DND-41 (cell line): Measurements from ENCODE around the gene OSM.
A peak's percentile ranks its signal among the peaks of the same experiment; 100 is the strongest.

Experiments
- ATAC-seq: fragments of 200-7000 bp; cut with Tn5 transposase; 3 replicates; pipeline ENCODE4 v1.9.1; 2021; ENCODE audit warnings: low read depth; ENCODE audit not compliant: insufficient read depth
- DNase-seq: peaks from one replicate; pipeline ENCODE4 v3.0.0-alpha.2; 2020
- H2AFZ ChIP-seq: 2 replicates; pipeline ENCODE4 v1.6.0; 2012; ENCODE audit warnings: low read depth, low read length
- H3K27ac ChIP-seq: 2 replicates; pipeline ENCODE4 v1.5.1; 2012; ENCODE audit warnings: low read length, inconsistent platforms
- H3K27me3 ChIP-seq: fragments of 200-600 bp; sonication (generic); 2 replicates; pipeline ENCODE4 v1.6.0; 2012; ENCODE audit warnings: low read length, mild to moderate bottlenecking, inconsistent platforms; ENCODE audit not compliant: insufficient read depth, poor library complexity
- H3K36me3 ChIP-seq: 2 replicates; pipeline ENCODE4 v1.5.1; 2012; ENCODE audit warnings: low read length, inconsistent platforms; ENCODE audit not compliant: insufficient read depth
- H3K4me1 ChIP-seq: 2 replicates; pipeline ENCODE4 v1.5.1; 2012; ENCODE audit warnings: mild to moderate bottlenecking, low read length; ENCODE audit not compliant: insufficient read depth
- H3K4me2 ChIP-seq: 2 replicates; pipeline ENCODE4 v1.6.0; 2012; ENCODE audit warnings: mild to moderate bottlenecking, moderate library complexity, low read length, inconsistent platforms; ENCODE audit not compliant: insufficient read depth
- H3K4me3 ChIP-seq, 2 experiments: fragments of 200-600 bp in 1 of 2; shearing (Covaris generic) in 1 of 2; 2 replicates each; pipeline ENCODE4 v1.5.1; 2012 to 2016; ENCODE audit warnings: inconsistent platforms in 2 of 2, low read length in 2 of 2, mild to moderate bottlenecking in 2 of 2, low read depth in 1 of 2, moderate library complexity in 1 of 2
- H3K79me2 ChIP-seq: 2 replicates; pipeline ENCODE4 v1.6.0; 2012; ENCODE audit warnings: low read length, inconsistent platforms; ENCODE audit not compliant: insufficient read depth
- H3K9ac ChIP-seq: 2 replicates; pipeline ENCODE4 v1.6.0; 2012; ENCODE audit warnings: low read depth, mild to moderate bottlenecking, inconsistent platforms, low read length, moderate library complexity
- H3K9me3 ChIP-seq: 2 replicates; pipeline ENCODE4 v1.5.1; 2012; ENCODE audit warnings: low read length, moderate library complexity, mild to moderate bottlenecking, inconsistent platforms; ENCODE audit not compliant: insufficient read depth, severe bottlenecking
- H4K20me1 ChIP-seq: 2 replicates; pipeline ENCODE4 v1.6.0; 2012; ENCODE audit warnings: low read length; ENCODE audit not compliant: insufficient read depth
- EZH2 ChIP-seq: IDR thresholded peaks from 3 replicates; pipeline ENCODE4 v1.6.1; 2012; ENCODE audit warnings: borderline replicate concordance, low read depth, mild to moderate bottlenecking, moderate library complexity, low read length, inconsistent platforms; ENCODE audit not compliant: severe bottlenecking
- TF ChIP-seq, protein P1 (sequence below): IDR thresholded peaks from 2 replicates; pipeline ENCODE4 v1.5.1; 2012; ENCODE audit warnings: borderline replicate concordance, low read length, moderate library complexity, mild to moderate bottlenecking; ENCODE audit not compliant: poor library complexity, severe bottlenecking; ENCODE audit errors: extremely low read depth

OSM gene

DNA sequence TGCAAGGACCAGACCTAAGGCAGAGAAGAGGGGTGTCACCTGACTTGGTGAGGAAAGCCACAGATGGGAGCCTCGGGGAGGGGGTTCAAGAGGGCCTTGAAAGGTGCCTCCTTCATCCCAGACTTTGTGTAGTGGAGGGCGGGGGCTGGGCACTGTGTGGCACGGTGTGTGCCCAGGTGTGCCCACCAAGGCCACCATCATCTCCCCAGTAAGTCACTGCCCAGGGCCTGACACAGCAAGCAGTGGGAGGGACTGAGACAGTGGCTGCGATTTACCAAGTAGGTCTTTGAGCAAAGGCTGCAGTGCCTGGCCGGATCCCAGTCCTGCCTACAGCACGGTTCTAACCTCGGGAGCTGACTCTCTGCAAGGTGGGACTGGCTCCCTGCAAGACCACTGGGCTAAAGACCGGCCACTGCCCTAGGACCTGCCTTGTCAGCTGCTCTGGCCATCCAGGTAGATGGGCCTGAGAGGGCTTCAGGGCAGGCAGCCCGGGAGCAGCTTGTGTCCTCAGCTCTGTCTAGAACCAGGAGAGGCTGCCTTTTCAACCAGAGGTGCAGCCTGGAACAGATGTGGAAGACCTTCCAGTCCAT is 1.4 kb downstream of the OSM start:
- Histone ChIP-seq H3K9ac (peak overlapping the region; percentile 93), H3K36me3 (peaks cover 76% of the 10 kb centered on the region), H3K79me2 (peaks cover 84% of the 10 kb centered on the region), H3K27ac (peak overlapping the region; percentile 96), H2AFZ (no peak overlapping the region), H3K4me2 (peak overlapping the region; percentile 99), H3K4me1 (peaks cover 83% of the 10 kb centered on the region), H4K20me1 (peaks cover 38% of the 10 kb centered on the region), H3K9me3 (no peaks in the 10 kb centered on the region), H3K27me3 (no peaks in the 10 kb centered on the region), H3K4me3 (peak overlapping the region; percentile 70 to 85; a peak in 3 of 4 replicates)
- ATAC-seq = no peak
- TF ChIP-seq EZH2 = no peak
- TF ChIP-seq, protein P1, sequence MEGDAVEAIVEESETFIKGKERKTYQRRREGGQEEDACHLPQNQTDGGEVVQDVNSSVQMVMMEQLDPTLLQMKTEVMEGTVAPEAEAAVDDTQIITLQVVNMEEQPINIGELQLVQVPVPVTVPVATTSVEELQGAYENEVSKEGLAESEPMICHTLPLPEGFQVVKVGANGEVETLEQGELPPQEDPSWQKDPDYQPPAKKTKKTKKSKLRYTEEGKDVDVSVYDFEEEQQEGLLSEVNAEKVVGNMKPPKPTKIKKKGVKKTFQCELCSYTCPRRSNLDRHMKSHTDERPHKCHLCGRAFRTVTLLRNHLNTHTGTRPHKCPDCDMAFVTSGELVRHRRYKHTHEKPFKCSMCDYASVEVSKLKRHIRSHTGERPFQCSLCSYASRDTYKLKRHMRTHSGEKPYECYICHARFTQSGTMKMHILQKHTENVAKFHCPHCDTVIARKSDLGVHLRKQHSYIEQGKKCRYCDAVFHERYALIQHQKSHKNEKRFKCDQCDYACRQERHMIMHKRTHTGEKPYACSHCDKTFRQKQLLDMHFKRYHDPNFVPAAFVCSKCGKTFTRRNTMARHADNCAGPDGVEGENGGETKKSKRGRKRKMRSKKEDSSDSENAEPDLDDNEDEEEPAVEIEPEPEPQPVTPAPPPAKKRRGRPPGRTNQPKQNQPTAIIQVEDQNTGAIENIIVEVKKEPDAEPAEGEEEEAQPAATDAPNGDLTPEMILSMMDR = no peak
- peak; percentile 60 for DNase-seq

DNA sequence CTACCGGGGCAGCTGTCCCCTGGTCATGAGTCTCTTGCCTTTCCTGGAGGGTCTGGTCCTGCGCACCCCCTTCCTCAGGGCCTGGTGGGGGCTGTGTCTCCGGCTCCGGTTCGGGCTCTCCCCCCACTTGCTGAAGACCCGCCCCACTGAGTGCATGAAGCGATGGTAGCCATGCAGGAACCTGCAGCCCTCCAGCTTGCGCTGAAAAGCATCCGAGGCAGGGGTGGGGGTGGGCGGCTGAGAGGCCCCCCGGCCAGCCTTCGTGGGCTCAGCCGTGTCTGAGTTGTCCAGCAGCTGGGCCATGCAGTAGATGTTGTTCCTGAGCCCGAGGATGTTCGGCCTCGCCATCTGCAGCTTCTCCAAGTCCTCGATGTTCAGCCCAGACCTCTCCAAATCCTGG is 2.8 kb downstream of the OSM start:
- peaks cover 38% of the 10 kb centered on the region for H4K20me1 ChIP-seq
- H3K79me2 ChIP-seq = peaks cover 70% of the 10 kb centered on the region
- H3K9me3 ChIP-seq = no peaks in the 10 kb centered on the region
- peaks cover 72% of the 10 kb centered on the region for H3K4me1 ChIP-seq
- peak overlapping the region; percentile 93 for H3K9ac ChIP-seq
- H3K4me2 ChIP-seq = peak overlapping the region; percentile 99
- peaks cover 62% of the 10 kb centered on the region for H3K36me3 ChIP-seq
- ATAC-seq = no peak
- peak overlapping the region; percentile 96 for H3K27ac ChIP-seq
- H2AFZ ChIP-seq = no peak overlapping the region
- peak overlapping the region; percentile 70 to 85; a peak in 3 of 4 replicates for H3K4me3 ChIP-seq
- no peak for TF ChIP-seq EZH2
- TF ChIP-seq, protein P1 = no peak
- peak; percentile 40 for DNase-seq
- no peaks in the 10 kb centered on the region for H3K27me3 ChIP-seq

DNA sequence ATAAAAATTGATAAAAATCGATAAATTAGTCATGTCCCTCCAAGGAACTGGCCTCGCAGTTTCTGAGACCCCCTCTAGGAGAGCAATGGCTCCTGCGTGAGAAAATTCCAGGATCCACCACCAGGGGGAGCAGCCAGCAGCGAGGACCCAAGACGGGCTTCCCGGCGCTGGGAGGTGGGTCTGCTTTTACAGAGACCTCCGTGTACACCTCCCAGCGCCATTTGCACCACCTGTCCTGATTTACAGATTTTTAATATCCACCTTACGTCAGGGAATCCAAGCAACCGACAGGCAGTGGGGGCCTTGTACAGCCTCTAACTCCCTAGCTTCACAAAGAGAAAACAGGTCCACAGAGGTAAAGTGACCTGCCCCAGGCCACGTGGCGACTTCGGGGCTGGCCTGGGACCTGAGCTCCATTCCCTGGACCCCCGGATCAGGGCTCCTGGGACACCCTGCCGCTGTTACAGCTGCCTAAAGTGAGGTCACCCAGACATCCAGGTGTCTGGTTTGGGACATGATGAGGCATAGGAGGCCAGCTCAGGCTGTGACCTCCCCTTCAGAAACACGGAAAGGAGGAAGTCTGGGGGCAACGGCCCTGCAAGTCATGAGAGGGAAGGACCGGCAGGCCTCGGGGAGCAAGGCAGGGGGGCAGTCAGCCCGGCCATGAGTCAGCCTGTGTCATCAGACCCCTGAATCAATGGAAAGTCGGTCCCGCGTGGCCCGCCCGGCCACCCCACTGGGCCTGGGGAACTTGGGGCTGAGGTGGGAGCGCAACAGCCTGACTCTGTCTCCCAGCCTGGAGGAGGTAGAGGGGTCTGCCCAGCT is 3.5 kb downstream of the OSM start:
- peak overlapping the region; percentile 96 for H3K27ac ChIP-seq
- peaks cover 38% of the 10 kb centered on the region for H4K20me1 ChIP-seq
- H3K4me2 ChIP-seq = peak overlapping the region; percentile 99
- peak; percentile 90 for DNase-seq
- peaks cover 55% of the 10 kb centered on the region for H3K36me3 ChIP-seq
- H3K79me2 ChIP-seq = peaks cover 63% of the 10 kb centered on the region
- peak; percentile 25 for ATAC-seq
- H2AFZ ChIP-seq = no peak overlapping the region
- TF ChIP-seq EZH2 = no peak
- TF ChIP-seq, protein P1 = peak; percentile 92
- H3K9ac ChIP-seq = peak overlapping the region; percentile 93
- no peaks in the 10 kb centered on the region for H3K27me3 ChIP-seq
- peak overlapping the region; percentile 70 to 85; a peak in 3 of 4 replicates for H3K4me3 ChIP-seq
- peaks cover 64% of the 10 kb centered on the region for H3K4me1 ChIP-seq
- H3K9me3 ChIP-seq = no peaks in the 10 kb centered on the region
